HepG2 (cell line): ENCODE data around the gene NOP14. TPM values are rescaled to one million over a fixed set of nuclear protein-coding genes. Genes with fewer than 3 reads are reported as not detected.

Source experiments
- ARHGAP35 ChIP-seq: sonication (generic); formaldehyde crosslinking; IDR thresholded peaks from 2 replicates; pipeline ENCODE4 v1.9.0; 2022; ENCODE audit warnings: mild to moderate bottlenecking, inconsistent platforms, moderate library complexity, missing genetic modification reagents, borderline replicate concordance
- FOXO4 ChIP-seq: sonication (generic); formaldehyde crosslinking; conservative IDR thresholded peaks from 2 replicates; pipeline ENCODE4 v1.8.1; 2023; ENCODE audit warnings: missing genetic modification reagents
- HNF4A ChIP-seq: sonication (generic); formaldehyde crosslinking; IDR thresholded peaks from 2 replicates; pipeline ENCODE4 v1.4.0; 2020; ENCODE audit warnings: missing genetic modification reagents
- MEIS1 ChIP-seq: sonication (generic); formaldehyde crosslinking; IDR thresholded peaks from 2 replicates; pipeline ENCODE4 v1.9.0; 2021; ENCODE audit warnings: mild to moderate bottlenecking, missing genetic modification reagents, moderate library complexity, borderline replicate concordance
- MTA1 ChIP-seq: sonication (generic); formaldehyde crosslinking; IDR thresholded peaks from 2 replicates; pipeline ENCODE4 v1.4.0; 2020; ENCODE audit warnings: missing genetic modification reagents, mild to moderate bottlenecking, borderline replicate concordance
- NCOA2 ChIP-seq: sonication (generic); formaldehyde crosslinking; IDR thresholded peaks from 2 replicates; pipeline ENCODE4 v1.8.0; 2022; ENCODE audit warnings: inconsistent platforms
- PAX8 ChIP-seq: sonication (generic); formaldehyde crosslinking; IDR thresholded peaks from 2 replicates; pipeline ENCODE4 v1.8.0; 2022; ENCODE audit warnings: mild to moderate bottlenecking, missing genetic modification reagents, borderline replicate concordance
- PHF5A ChIP-seq: IDR thresholded peaks from one replicate; pipeline ENCODE4 v1.6.1; 2018; ENCODE audit warnings: low read depth, missing genetic modification reagents; ENCODE audit not compliant: unreplicated experiment
- PRPF4 ChIP-seq: fragments of 200-400 bp; formaldehyde crosslinking; IDR thresholded peaks from 2 replicates; pipeline ENCODE4 v1.6.1; 2016; ENCODE audit warnings: low read length, low read depth; ENCODE audit not compliant: poor library complexity, severe bottlenecking
- SNRNP70 ChIP-seq: fragments of 200-400 bp; formaldehyde crosslinking; IDR thresholded peaks from 2 replicates; pipeline ENCODE4 v1.6.1; 2017; ENCODE audit warnings: mild to moderate bottlenecking, low read depth, low read length, moderate library complexity
- ZBTB1 ChIP-seq: sonication (generic); formaldehyde crosslinking; IDR thresholded peaks from 2 replicates; pipeline ENCODE4 v1.4.0; 2020; ENCODE audit warnings: missing genetic modification reagents, borderline replicate concordance
- ZFAT ChIP-seq: sonication (generic); formaldehyde crosslinking; conservative IDR thresholded peaks from 2 replicates; pipeline ENCODE4 v1.8.1; 2023; ENCODE audit warnings: missing genetic modification reagents, inconsistent platforms
- ZFP37 ChIP-seq: sonication (generic); formaldehyde crosslinking; IDR thresholded peaks from 2 replicates; pipeline ENCODE4 v1.4.0; 2020; ENCODE audit warnings: missing genetic modification reagents, borderline replicate concordance
- ZNF225 ChIP-seq: sonication (generic); formaldehyde crosslinking; IDR thresholded peaks from 2 replicates; pipeline ENCODE4 v1.4.0; 2020; ENCODE audit warnings: mild to moderate bottlenecking, missing genetic modification reagents
- ZNF296 ChIP-seq: sonication (generic); formaldehyde crosslinking; conservative IDR thresholded peaks from 2 replicates; pipeline ENCODE4 v1.5.0; 2020; ENCODE audit warnings: mild to moderate bottlenecking, missing genetic modification reagents
- ZNF34 ChIP-seq: sonication (generic); formaldehyde crosslinking; IDR thresholded peaks from 2 replicates; pipeline ENCODE4 v1.4.0; 2020; ENCODE audit warnings: mild to moderate bottlenecking, missing genetic modification reagents, borderline replicate concordance
- ZNF431 ChIP-seq: sonication (generic); formaldehyde crosslinking; IDR thresholded peaks from 2 replicates; pipeline ENCODE4 v1.9.0; 2022; ENCODE audit warnings: missing genetic modification reagents, low read depth, mild to moderate bottlenecking, borderline replicate concordance
- ZNF572 ChIP-seq: sonication (generic); formaldehyde crosslinking; IDR thresholded peaks from 2 replicates; pipeline ENCODE4 v1.5.1; 2020; ENCODE audit warnings: mild to moderate bottlenecking, missing genetic modification reagents
- ZNF746 ChIP-seq: sonication (generic); formaldehyde crosslinking; IDR thresholded peaks from 2 replicates; pipeline ENCODE4 v1.8.0; 2022; ENCODE audit warnings: mild to moderate bottlenecking, missing genetic modification reagents
- ZNF761 ChIP-seq: sonication (generic); formaldehyde crosslinking; conservative IDR thresholded peaks from 2 replicates; pipeline ENCODE4 v1.4.0; 2020; ENCODE audit warnings: mild to moderate bottlenecking, missing genetic modification reagents
- polyA plus RNA-seq, 8 experiments: library from polyadenylated mRNA; depleted of rRNA in 3 of 8; stranded (reverse) in 7 of 8; unstranded in 1 of 8; fragments of >200 nt; fragmentation: Illumina TruSeq in 4 of 8; extraction: Trizol in 4 of 8; gene quantifications; 2 replicates each; pipeline versions ENCODE4 v1.2.1 to v1.2.3, GENCODE V29; 2011 to 2016; ENCODE audit warnings: low read depth in 4 of 8, missing spikeins in 1 of 8, mixed read lengths in 1 of 8; ENCODE audit not compliant: insufficient read depth in 1 of 8
- total RNA-seq, 5 experiments: library from RNA; depleted of rRNA; stranded (reverse); fragments of >200 nt; fragmentation: Illumina TruSeq; extraction: Trizol; gene quantifications; 2 replicates each; pipeline ENCODE4 v1.2.3, GENCODE V29; 2016; ENCODE audit warnings: low read depth in 1 of 5
- TF ChIP-seq, protein P1 (sequence below): sonication (generic); formaldehyde crosslinking; IDR thresholded peaks from 2 replicates; pipeline ENCODE4 v1.4.0; 2020; ENCODE audit warnings: missing genetic modification reagents
- TF ChIP-seq, protein P2 (sequence below): sonication (generic); formaldehyde crosslinking; IDR thresholded peaks from 2 replicates; pipeline ENCODE4 v1.8.0; 2022; ENCODE audit warnings: low read depth, missing genetic modification reagents

Gene NOP14
- total and polyA plus RNA-seq, 2 of the 13 experiments (the other 11 are each of a cell fraction or from before 2014, with no cell fraction given) = 6.9 to 47.9 TPM

DNA sequence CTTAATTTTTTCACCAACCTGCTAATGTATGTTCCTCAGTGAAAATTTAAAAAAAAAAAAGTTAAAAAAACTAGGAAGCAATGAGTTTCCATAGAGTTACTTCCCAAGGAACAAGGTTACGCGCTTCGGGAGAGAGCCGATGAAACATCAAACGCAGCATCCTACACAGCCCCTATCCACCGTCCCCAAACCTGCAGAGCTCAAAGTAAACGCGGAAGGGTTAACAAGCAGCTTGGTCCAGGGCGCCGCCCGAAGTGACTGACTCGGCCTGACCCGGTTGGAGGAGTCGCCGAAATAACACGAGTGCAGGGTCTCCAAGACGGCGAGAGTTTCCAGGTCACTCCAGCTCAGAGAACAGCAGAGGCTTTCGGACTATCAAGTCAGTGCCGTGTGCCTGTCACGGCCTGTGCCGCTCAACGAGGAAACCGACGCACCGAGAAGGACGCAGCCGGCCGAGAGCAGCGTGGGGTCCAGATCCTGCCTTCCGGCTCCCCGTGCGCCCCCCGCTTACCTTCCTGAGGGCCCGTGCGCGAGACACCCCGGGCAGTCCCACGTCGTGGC is 512 bp downstream of the NOP14 start (continued):
- TF ChIP-seq FOXO4 (CRISPR knock-in tag) = no peak
- peak; percentile 25; the same call in 1 of the 2 replicates for TF ChIP-seq ZNF225 (CRISPR knock-in tag)
- peak; percentile 86; the same call in 1 of the 2 replicates for TF ChIP-seq ZNF572
- no peak for TF ChIP-seq ZBTB1 (CRISPR knock-in tag)
- no peak for TF ChIP-seq PRPF4
- TF ChIP-seq MEIS1 (CRISPR knock-in tag) = peak; percentile 86; the same call in 1 of the 2 replicates
- TF ChIP-seq, protein P1, sequence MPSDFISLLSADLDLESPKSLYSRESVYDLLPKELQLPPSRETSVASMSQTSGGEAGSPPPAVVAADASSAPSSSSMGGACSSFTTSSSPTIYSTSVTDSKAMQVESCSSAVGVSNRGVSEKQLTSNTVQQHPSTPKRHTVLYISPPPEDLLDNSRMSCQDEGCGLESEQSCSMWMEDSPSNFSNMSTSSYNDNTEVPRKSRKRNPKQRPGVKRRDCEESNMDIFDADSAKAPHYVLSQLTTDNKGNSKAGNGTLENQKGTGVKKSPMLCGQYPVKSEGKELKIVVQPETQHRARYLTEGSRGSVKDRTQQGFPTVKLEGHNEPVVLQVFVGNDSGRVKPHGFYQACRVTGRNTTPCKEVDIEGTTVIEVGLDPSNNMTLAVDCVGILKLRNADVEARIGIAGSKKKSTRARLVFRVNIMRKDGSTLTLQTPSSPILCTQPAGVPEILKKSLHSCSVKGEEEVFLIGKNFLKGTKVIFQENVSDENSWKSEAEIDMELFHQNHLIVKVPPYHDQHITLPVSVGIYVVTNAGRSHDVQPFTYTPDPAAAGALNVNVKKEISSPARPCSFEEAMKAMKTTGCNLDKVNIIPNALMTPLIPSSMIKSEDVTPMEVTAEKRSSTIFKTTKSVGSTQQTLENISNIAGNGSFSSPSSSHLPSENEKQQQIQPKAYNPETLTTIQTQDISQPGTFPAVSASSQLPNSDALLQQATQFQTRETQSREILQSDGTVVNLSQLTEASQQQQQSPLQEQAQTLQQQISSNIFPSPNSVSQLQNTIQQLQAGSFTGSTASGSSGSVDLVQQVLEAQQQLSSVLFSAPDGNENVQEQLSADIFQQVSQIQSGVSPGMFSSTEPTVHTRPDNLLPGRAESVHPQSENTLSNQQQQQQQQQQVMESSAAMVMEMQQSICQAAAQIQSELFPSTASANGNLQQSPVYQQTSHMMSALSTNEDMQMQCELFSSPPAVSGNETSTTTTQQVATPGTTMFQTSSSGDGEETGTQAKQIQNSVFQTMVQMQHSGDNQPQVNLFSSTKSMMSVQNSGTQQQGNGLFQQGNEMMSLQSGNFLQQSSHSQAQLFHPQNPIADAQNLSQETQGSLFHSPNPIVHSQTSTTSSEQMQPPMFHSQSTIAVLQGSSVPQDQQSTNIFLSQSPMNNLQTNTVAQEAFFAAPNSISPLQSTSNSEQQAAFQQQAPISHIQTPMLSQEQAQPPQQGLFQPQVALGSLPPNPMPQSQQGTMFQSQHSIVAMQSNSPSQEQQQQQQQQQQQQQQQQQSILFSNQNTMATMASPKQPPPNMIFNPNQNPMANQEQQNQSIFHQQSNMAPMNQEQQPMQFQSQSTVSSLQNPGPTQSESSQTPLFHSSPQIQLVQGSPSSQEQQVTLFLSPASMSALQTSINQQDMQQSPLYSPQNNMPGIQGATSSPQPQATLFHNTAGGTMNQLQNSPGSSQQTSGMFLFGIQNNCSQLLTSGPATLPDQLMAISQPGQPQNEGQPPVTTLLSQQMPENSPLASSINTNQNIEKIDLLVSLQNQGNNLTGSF = peak; percentile 32; the same call in 1 of the 2 replicates
- TF ChIP-seq ZNF296 = no peak
- no peak for TF ChIP-seq ZNF431 (CRISPR knock-in tag)
- TF ChIP-seq PHF5A (CRISPR knock-in tag) = no peak
- 0 out of 2 replicates have a peak, but pooled peaks have one; percentile 10 for TF ChIP-seq NCOA2 (CRISPR knock-in tag)
- TF ChIP-seq ARHGAP35 = 0 out of 2 replicates have a peak, but pooled peaks have one; percentile 19
- TF ChIP-seq ZNF746 (CRISPR knock-in tag) = peak; percentile 59; the same call in 1 of the 2 replicates
- TF ChIP-seq ZFP37 (CRISPR knock-in tag) = 0 out of 2 replicates have a peak, but pooled peaks have one; percentile 14
- no peak for TF ChIP-seq ZFAT (CRISPR knock-in tag)
- 0 out of 2 replicates have a peak, but pooled peaks have one; percentile 52 for TF ChIP-seq ZNF34
- TF ChIP-seq, protein P2, sequence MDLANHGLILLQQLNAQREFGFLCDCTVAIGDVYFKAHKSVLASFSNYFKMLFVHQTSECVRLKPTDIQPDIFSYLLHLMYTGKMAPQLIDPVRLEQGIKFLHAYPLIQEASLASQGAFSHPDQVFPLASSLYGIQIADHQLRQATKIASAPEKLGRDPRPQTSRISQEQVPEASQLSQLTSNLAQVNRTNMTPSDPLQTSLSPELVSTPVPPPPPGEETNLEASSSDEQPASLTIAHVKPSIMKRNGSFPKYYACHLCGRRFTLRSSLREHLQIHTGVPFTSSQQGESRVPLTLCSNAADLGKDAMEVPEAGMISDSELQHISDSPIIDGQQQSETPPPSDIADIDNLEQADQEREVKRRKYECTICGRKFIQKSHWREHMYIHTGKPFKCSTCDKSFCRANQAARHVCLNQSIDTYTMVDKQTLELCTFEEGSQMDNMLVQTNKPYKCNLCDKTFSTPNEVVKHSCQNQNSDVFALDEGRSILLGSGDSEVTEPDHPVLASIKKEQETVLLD (CRISPR knock-in tag) = 0 out of 2 replicates have a peak, but pooled peaks have one; percentile 35
- peak; percentile 65; the same call in 1 of the 2 replicates for TF ChIP-seq MTA1 (CRISPR knock-in tag)
- peak; percentile 68; the same call in 1 of the 2 replicates for TF ChIP-seq ZNF761 (CRISPR knock-in tag)
- 0 out of 2 replicates have a peak, but pooled peaks have one; percentile 40 for TF ChIP-seq PAX8 (CRISPR knock-in tag)
- TF ChIP-seq SNRNP70 = no peak
- TF ChIP-seq HNF4A (CRISPR knock-in tag) = no peak
